Endothelial cell of umbilical vein (primary cell): ENCODE measurements around the gene DIAPH3. TPM values are rescaled to one million over a fixed set of nuclear protein-coding genes. Genes with fewer than 3 reads are reported as not detected.

Experiments
- BruUV-seq: library from RNA; stranded (reverse); fragments of 400-500 nt; replicated peaks from 2 replicates; lab custom pipeline; 2021; lab: Mats Ljungman, UMichigan
- CTCF ChIA-PET: fragments of 300-600, 350-600 bp; sonication (Branson Sonifier 250); formaldehyde crosslinking; loops from one replicate; lab custom pipeline; 2021; ENCODE audit warnings: antibody characterized with exemption, inconsistent platforms; lab: Charles Lee
- POLR2A ChIA-PET: fragments of 300-600, 350-600 bp; sonication (Branson Sonifier 250); formaldehyde crosslinking; loops from one replicate; lab custom pipeline; 2021; ENCODE audit warnings: antibody characterized with exemption, inconsistent platforms; lab: Charles Lee
- DNase-seq: peaks from one replicate; pipeline ENCODE4 v3.0.0-alpha.2; 2011; ENCODE audit warnings: low read depth, low spot score
- FAIRE-seq: peaks from 2 replicates; lab custom pipeline; 2011; peaks lifted over from hg19 to GRCh38; lab: Jason Lieb, UNC
- H2AFZ ChIP-seq: 2 replicates; pipeline ENCODE4 v1.6.0; 2012; ENCODE audit warnings: low read depth, low read length, control low read depth, inconsistent platforms
- H3K27ac ChIP-seq: 2 replicates; pipeline ENCODE4 v1.5.1; 2011; ENCODE audit warnings: low read depth, mild to moderate bottlenecking, control low read depth, low read length, moderate library complexity; ENCODE audit not compliant: insufficient read depth
- H3K27me3 ChIP-seq, 2 experiments: 2 replicates each; pipeline versions ENCODE4 v1.6.0 to v1.6.1; 2011; ENCODE audit warnings: low read length in 2 of 2, mixed read lengths in 1 of 2; ENCODE audit not compliant: control insufficient read depth in 2 of 2, insufficient read depth in 2 of 2
- H3K36me3 ChIP-seq, 2 experiments: 2 replicates in 1 of 2; 3 replicates in 1 of 2; pipeline ENCODE4 v1.5.1; 2011; ENCODE audit warnings: low read length in 2 of 2, mild to moderate bottlenecking in 1 of 2, moderate library complexity in 1 of 2; ENCODE audit not compliant: control insufficient read depth in 2 of 2, insufficient read depth in 2 of 2; ENCODE audit errors: extremely low read depth in 1 of 2
- H3K4me1 ChIP-seq: 3 replicates; pipeline ENCODE4 v1.5.1; 2011; ENCODE audit warnings: mild to moderate bottlenecking, low read length; ENCODE audit not compliant: control insufficient read depth, insufficient read depth; ENCODE audit errors: extremely low read depth
- H3K4me2 ChIP-seq: 2 replicates; pipeline ENCODE4 v1.6.1; 2011; ENCODE audit warnings: low read length, control low read depth, mixed read lengths; ENCODE audit not compliant: insufficient read depth
- H3K4me3 ChIP-seq, 3 experiments: fragments of 200-600 bp in 1 of 3; sonication (generic), shearing (Covaris generic) in 1 of 3; replicated peaks in 1 of 3; 2 replicates each; pipeline ENCODE4 v1.5.1; 2011 to 2016; ENCODE audit warnings: control low read depth in 3 of 3, low read length in 3 of 3, mild to moderate bottlenecking in 2 of 3, inconsistent platforms in 1 of 3, low read depth in 1 of 3, moderate library complexity in 1 of 3; ENCODE audit not compliant: insufficient read depth in 1 of 3
- H3K79me2 ChIP-seq: 2 replicates; pipeline ENCODE4 v1.6.0; 2012; ENCODE audit warnings: low read length, inconsistent platforms; ENCODE audit not compliant: control insufficient read depth, insufficient read depth
- H3K9ac ChIP-seq: replicated peaks from 2 replicates; pipeline ENCODE3; 2011; ENCODE audit warnings: low read length, control low read depth; ENCODE audit not compliant: insufficient read depth; ENCODE audit errors: extremely low read depth
- H3K9me1 ChIP-seq: replicated peaks from 3 replicates; pipeline ENCODE4 v1.6.0; 2011; ENCODE audit warnings: mild to moderate bottlenecking, low read length; ENCODE audit not compliant: control insufficient read depth, insufficient read depth; ENCODE audit errors: extremely low read depth
- H3K9me3 ChIP-seq: replicated peaks from 2 replicates; pipeline ENCODE4 v1.5.1; 2012; ENCODE audit warnings: low read length, inconsistent platforms; ENCODE audit not compliant: control insufficient read depth, insufficient read depth
- H4K20me1 ChIP-seq: replicated peaks from 2 replicates; pipeline ENCODE3; 2011; ENCODE audit warnings: mild to moderate bottlenecking, low read length; ENCODE audit not compliant: control insufficient read depth, insufficient read depth; ENCODE audit errors: extremely low read depth
- EZH2 ChIP-seq: IDR thresholded peaks from 2 replicates; pipeline ENCODE4 v1.6.1; 2012; ENCODE audit warnings: borderline replicate concordance, low read depth, mild to moderate bottlenecking, moderate library complexity, low read length, inconsistent platforms; ENCODE audit not compliant: severe bottlenecking
- FOS ChIP-seq: IDR thresholded peaks from 2 replicates; pipeline ENCODE4 v1.6.1; 2011; ENCODE audit warnings: mild to moderate bottlenecking, low read length, moderate library complexity, borderline replicate concordance; ENCODE audit not compliant: insufficient read depth
- JUN ChIP-seq: IDR thresholded peaks from 2 replicates; pipeline ENCODE4 v1.6.1; 2011; ENCODE audit warnings: borderline replicate concordance, low read depth; ENCODE audit not compliant: insufficient read length, insufficient read depth
- MYC ChIP-seq: IDR thresholded peaks from one replicate; pipeline ENCODE4 v1.6.1; 2011; ENCODE audit warnings: mild to moderate bottlenecking, low read depth, low read length
- POLR2A ChIP-seq: IDR thresholded peaks from 2 replicates; pipeline ENCODE4 v1.6.1; 2012; ENCODE audit warnings: low read depth, mild to moderate bottlenecking, control low read depth, low read length
- POLR2AphosphoS5 ChIP-seq: IDR thresholded peaks from 2 replicates; pipeline ENCODE4 v1.6.1; 2012; ENCODE audit warnings: low read depth, mild to moderate bottlenecking, control low read depth, low read length, moderate library complexity; ENCODE audit not compliant: insufficient read depth
- dilution Hi-C: fragments of 300-500 bp; cut with MboI; formaldehyde crosslinking; loops from one replicate; pipeline ENCODE4 v1.15.0; 2019; ENCODE audit warnings: low sequenced_read_pairs; ENCODE audit not compliant: extremely low pct_ligation_motif_present
- intact Hi-C: fragments of 100-400 bp; cut with micrococcal nuclease; formaldehyde crosslinking; loops from one replicate; pipeline ENCODE4 v1.10.0; 2022
- polyA plus RNA-seq, 4 experiments: library from polyadenylated mRNA; depleted of rRNA in 3 of 4; stranded (reverse) in 3 of 4; unstranded in 1 of 4; fragments of >200 nt; gene quantifications; 2 replicates each; pipeline versions ENCODE4 v1.2.1 to v1.2.3, GENCODE V29; 2011 to 2012; ENCODE audit warnings: missing spikeins in 1 of 4
- total RNA-seq: library from RNA; stranded (reverse); gene quantifications from 2 replicates; pipeline ENCODE4 v1.2.3, GENCODE V29; 2021
- TF ChIP-seq, protein P1 (sequence below), 2 donors: IDR thresholded peaks; 1 replicate in 1 of 2; 2 replicates in 1 of 2; pipeline ENCODE4 v1.5.1; 2011; ENCODE audit warnings: low read length in 2 of 2, mild to moderate bottlenecking in 2 of 2, moderate library complexity in 2 of 2, control low read depth in 1 of 2, inconsistent platforms in 1 of 2, low read depth in 1 of 2; ENCODE audit not compliant: insufficient read depth in 1 of 2; ENCODE audit errors: extremely low read depth in 1 of 2
- TF ChIP-seq, protein P2 (sequence below): IDR thresholded peaks from 2 replicates; pipeline ENCODE4 v1.6.1; 2011; ENCODE audit not compliant: insufficient read depth, insufficient read length

The DIAPH3 gene
- total and polyA plus RNA-seq, 2 donors (not counting 3 experiments of a cell fraction or from before 2014, with no cell fraction given), result 9.9 to 44.0 TPM

DNA sequence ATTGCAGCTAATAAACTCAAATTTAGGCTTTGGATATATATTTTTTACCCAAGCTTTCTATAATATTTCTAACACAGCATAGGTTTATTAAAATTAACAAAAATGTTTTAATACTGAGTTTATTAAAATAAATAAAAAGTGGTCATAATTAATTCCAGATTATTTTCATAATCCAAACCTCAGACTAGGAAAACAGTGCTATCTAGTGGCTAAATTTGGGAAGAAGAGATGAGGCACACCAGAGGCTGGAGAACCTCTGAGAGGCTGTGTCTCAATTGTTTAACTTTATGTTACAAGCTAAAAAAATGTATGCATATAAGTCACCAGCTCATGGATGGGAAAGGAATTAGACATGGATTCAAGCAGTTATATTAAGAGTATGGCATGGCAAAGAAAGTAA is 392.5 kb downstream of the DIAPH3 start:
- POLR2A ChIA-PET, result no interaction called here
- peak; percentile 25 for DNase-seq

DNA sequence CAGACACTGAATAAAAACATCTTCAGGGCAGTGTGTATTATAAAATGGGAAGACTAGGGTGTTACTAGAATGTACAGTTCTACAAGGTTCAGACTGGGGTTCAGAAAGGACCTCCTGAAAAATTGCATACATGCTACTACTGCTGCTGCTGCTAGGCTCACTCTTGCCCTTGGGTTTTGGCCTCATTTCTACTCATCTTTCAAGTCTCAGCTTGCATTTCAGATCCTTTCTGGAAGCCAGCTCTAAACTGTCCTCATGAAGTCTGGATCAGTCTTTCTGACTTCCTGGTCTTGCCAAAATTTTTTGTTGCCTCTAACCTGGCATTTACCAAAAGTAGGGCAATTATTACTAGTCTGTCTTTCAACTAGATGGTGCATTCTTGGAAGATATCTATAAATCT is 393.3 kb downstream of the DIAPH3 start:
- Histone ChIP-seq H3K4me1 (no peaks in the 10 kb centered on the region), H3K27me3 (no peaks in the 10 kb centered on the region), H3K79me2 (no peaks in the 10 kb centered on the region), H3K4me3 (no peak overlapping the region), H3K9me3 (no peaks in the 10 kb centered on the region), H3K27ac (no peak overlapping the region), H3K9ac (no peak overlapping the region), H3K4me2 (no peak overlapping the region), H4K20me1 (no peaks in the 10 kb centered on the region), H2AFZ (no peak overlapping the region), H3K36me3 (no peaks in the 10 kb centered on the region), H3K9me1 (no peaks in the 10 kb centered on the region)
- intact Hi-C loops (loop anchor here (5.0 to 10.0 kb wide), 4 partner anchors 293 to 664 kb away; partner anchors contain the start of gene TDRD3), dilution Hi-C loops (no loop called here)
- DNase-seq (no peak), FAIRE-seq (no peak)
- CTCF ChIA-PET, result interaction anchor here (0.6 to 3.2 kb wide), 23 partner anchors 8 to 661 kb away, joined by 3 to 65 read pairs (median 5); no protein-coding TSS in a partner anchor
- POLR2A ChIA-PET, result no interaction called here
- no TSS peak for BruUV-seq
- no peak for TF ChIP-seq POLR2AphosphoS5
- TF ChIP-seq MYC, result no peak
- TF ChIP-seq, protein P1, sequence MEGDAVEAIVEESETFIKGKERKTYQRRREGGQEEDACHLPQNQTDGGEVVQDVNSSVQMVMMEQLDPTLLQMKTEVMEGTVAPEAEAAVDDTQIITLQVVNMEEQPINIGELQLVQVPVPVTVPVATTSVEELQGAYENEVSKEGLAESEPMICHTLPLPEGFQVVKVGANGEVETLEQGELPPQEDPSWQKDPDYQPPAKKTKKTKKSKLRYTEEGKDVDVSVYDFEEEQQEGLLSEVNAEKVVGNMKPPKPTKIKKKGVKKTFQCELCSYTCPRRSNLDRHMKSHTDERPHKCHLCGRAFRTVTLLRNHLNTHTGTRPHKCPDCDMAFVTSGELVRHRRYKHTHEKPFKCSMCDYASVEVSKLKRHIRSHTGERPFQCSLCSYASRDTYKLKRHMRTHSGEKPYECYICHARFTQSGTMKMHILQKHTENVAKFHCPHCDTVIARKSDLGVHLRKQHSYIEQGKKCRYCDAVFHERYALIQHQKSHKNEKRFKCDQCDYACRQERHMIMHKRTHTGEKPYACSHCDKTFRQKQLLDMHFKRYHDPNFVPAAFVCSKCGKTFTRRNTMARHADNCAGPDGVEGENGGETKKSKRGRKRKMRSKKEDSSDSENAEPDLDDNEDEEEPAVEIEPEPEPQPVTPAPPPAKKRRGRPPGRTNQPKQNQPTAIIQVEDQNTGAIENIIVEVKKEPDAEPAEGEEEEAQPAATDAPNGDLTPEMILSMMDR (IDR thresholded peaks at IDR 0.05; ENCODE audit: extremely low read depth in 1 of 2, insufficient read depth in 1 of 2, low read depth in 1 of 2, low read length in 2 of 2), result no peak
- TF ChIP-seq EZH2, result no peak
- no peak for TF ChIP-seq FOS
- no peak for TF ChIP-seq JUN
- TF ChIP-seq POLR2A, result no peak
- TF ChIP-seq, protein P2, sequence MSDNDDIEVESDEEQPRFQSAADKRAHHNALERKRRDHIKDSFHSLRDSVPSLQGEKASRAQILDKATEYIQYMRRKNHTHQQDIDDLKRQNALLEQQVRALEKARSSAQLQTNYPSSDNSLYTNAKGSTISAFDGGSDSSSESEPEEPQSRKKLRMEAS, result no peak

More for the DNA sequence above, 392.5 kb downstream of the DIAPH3 start:
- BruUV-seq, result no TSS peak
- Histone ChIP-seq H3K4me3 (no peak overlapping the region), H3K9me3 (no peaks in the 10 kb centered on the region), H4K20me1 (no peaks in the 10 kb centered on the region), H3K36me3 (no peaks in the 10 kb centered on the region), H3K4me2 (no peak overlapping the region), H3K27ac (no peak overlapping the region), H3K4me1 (no peaks in the 10 kb centered on the region), H3K27me3 (no peaks in the 10 kb centered on the region), H2AFZ (no peak overlapping the region), H3K9me1 (no peaks in the 10 kb centered on the region), H3K9ac (no peak overlapping the region), H3K79me2 (no peaks in the 10 kb centered on the region)
- intact Hi-C loops, result loop anchor here (1.0 to 10.0 kb wide), 5 partner anchors 91 to 664 kb away; partner anchors contain the start of gene TDRD3
- no peak for TF ChIP-seq JUN
- TF ChIP-seq, protein P1 (IDR thresholded peaks at IDR 0.05; ENCODE audit: extremely low read depth in 1 of 2, insufficient read depth in 1 of 2, low read depth in 1 of 2, low read length in 2 of 2), result peak; percentile 39 to 46
- CTCF ChIA-PET, result interaction anchor here (0.6 to 3.2 kb wide), 31 partner anchors 9 to 660 kb away, joined by 3 to 65 read pairs (median 4); no protein-coding TSS in a partner anchor
- dilution Hi-C loops, result no loop called here
- no peak for FAIRE-seq
